ENCODE data around the gene RAB15. TPM values are rescaled to one million over a fixed set of nuclear protein-coding genes. Genes with fewer than 3 reads are reported as not detected.

RAB15 gene
- total RNA-seq, 1 donor from 2014 or later: 5.7 TPM

DNA sequence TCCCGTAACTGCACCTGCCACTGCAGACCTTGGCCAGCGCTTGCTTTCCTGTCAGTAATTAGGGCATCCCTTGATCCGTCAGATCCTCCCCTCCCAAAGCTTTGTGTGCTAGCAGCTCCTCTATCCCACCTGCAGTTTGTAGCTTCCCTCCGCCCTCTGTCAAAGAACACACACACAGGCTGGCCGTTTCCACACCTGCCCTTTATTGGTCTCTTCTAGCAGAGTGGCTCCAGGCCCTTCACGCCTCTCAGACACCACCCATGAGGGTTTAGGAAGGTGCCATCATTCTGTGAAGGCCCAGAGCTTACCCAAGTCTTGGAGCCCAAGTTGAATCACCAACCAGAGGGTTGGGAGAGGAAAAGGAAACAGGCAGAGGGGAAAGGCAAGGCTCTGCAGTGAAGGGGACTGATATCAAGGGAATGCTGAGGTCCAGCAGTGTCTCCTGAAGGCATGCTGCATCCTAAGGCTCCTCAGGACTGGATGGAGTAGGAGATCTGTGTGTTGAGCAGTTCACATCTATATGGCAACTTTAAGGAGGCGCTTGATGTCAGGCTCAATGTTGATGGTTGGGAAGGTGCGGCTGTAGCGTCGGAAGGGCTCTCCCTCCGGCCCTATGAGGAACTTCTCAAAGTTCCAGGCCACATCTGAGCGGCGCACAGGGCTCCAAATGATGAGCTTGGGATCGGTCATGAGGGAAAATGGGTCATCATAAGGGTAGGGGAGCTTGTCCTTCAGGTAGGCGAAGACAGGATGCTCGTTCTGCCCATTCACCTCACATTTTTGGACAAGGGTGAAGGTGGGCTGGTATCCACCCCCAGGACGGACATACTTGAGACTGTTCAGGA is 32.9 kb downstream of the RAB15 start:
- intact Hi-C loops (cut with micrococcal nuclease): no loop called here

DNA sequence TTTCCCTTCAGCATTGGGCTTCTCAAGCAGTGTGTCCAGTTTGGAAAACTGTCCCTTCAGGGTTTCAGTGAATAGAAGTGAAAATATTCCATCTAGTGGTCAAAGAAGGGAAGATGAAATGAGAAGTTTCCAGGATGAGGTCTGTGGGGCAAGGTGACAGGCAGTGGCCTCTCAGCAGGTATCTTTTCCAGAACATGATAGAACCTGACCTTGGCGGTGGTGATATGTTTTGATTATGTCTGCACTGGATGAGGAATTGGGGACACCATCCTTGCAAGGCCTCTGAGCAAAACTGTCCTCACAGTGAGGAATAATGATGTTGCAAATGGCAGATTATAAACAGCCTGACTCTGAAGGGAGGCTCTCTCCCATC is 34.3 kb downstream of the RAB15 start:
- intact Hi-C loops (cut with micrococcal nuclease): no loop called here

DNA sequence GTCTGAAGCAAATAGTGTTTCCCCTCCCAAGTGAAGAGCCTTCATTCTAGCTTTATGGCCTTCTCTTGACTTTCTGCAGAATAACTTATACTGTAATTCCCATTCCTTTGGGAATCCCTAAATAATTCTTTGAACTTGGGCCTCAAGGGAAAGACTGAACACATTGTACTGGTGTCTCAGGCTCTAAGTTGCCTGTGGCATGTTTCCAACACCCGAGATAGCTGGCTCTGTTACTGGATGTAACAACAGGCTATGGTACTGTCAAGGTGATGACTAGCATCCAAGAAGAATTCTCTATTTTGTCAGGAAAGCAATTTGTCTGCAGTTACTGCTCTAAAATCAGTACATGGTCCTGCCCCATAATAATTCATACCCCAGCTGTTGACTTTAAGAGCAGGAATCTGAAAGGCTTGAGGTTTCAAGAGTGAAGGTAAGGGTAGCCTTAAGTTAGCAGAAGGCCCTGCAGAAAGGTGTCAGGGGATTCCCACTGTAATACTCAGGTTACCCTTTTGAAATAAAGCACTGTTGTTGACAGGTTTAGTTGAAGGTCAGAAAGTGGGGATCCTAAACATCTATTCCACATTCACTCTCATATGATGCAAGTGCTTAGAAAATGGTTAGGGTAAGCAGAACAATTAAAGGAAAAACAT is 34.8 kb downstream of the RAB15 start:
- intact Hi-C loops (cut with micrococcal nuclease): no loop called here

DNA sequence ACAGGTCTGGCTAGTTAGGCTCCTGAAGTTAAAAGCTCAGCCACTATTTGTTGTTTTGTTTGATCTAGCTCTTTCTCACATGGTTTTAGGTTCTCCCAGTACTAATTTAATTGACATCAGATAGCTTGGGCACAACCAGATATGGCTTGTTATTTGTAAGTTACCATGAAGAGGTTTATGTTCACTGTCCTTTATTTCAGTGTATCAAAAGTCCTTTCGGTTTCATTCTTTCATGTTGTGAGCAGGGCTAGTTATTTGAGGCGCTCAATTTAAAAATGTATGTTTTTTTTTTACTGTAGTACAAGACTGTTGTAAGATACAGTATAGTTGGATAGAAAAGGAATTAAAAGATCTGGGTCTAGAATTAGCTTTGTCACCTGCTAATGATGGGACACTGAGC is 36.6 kb downstream of the RAB15 start:
- intact Hi-C loops (cut with micrococcal nuclease): no loop called here

DNA sequence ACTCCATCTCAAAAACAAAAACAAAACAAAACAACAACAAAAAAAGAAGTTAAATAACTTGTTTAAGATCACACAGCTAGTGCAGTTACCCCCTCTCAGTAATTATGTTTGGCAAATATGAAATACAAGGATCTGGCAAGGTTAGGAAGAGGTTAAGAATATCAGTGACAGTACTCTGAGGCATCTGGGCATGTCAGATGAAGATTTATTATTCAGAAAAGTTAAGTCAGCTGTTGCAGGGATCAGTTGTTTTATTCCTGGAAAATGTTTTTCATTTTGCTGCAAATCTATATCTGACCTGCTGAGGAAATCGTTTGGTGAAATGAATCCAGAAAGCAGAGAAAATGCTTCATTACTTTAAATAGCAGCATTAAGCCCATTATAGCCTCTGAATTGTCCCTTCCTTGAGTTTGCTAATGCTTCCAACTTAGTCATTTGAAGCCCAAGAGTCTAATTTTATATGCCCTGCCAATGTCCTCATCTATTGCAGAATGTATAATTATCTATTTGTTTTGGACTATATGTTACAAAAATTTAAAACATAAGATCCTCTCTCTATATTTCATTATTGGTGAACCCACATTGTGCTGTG is 37.7 kb downstream of the RAB15 start:
- intact Hi-C loops (cut with micrococcal nuclease): no loop called here

DNA sequence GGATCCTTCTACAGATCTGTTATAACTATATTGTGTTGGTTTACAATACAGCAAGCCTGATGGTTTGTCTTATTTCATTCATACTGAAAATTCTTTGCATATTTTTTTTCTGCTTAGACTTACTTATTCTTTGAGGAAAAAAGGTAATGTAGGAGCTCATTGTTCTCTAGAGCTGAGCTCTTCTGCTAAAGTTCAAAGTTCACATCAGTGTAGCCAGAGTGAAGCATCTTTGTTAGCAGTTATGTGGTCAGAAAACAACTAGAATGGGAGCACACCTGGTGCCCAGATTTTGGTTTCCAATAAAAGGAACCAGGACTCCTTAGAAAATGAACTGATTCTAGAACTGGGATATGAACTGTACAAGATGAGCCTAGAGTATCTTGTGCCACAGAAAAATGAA is 39.9 kb downstream of the RAB15 start:
- intact Hi-C loops (cut with micrococcal nuclease): no loop called here

DNA sequence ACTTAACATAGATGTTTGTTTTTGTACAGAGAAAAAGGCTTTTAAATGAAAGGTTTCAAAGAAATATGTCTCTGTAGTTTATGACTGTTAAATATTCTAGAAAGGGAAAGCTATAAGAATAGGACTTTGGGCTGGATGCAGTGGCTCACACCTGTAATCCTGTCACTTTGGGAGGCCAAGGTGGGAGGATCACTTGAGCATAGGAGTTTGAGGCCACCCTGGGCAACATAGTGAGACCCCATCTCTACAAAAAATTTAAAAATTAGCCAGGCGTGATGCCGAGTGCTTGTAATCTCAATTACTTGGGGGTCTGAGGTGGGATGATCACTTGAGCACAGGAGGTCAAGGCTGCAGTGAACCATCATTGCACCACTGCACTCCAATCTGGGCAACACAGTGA is 41.0 kb downstream of the RAB15 start:
- intact Hi-C loops (cut with micrococcal nuclease): no loop called here

DNA sequence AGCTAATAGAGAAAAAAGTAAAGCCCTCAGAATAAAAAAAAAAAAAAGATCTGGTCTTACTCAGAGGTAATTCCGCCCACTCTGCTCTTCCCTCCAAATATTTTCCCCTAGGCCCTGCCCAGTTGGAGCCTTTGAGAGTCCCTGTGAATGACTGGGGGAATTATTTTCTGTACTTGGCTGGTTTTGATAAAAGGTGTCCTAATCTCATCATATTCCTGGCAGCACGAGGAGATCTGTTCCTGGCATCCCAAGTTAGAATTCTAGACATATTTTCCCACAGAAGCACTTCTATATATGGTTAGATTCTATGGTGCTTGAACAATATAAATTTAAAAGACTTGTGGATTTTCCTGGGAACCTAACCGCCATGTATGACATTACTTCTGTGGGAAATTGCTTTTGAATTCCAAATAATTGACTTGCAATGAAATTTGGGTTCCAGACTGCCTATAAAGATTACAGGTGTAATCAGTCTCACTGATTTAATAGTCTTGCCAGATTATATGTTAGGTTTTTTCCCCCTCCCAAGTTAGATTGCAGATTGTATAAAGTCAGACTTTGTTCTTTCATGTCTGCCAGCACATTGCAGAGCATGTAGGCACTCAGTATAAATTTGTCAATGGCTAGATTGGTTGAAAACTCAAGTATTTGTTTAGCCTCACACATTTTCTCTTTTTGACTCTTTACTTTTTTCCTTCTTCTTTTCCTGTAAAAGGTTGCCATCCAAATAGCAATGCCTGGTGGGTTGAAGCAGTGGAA is 41.9 kb downstream of the RAB15 start:
- intact Hi-C loops (cut with micrococcal nuclease): no loop called here

DNA sequence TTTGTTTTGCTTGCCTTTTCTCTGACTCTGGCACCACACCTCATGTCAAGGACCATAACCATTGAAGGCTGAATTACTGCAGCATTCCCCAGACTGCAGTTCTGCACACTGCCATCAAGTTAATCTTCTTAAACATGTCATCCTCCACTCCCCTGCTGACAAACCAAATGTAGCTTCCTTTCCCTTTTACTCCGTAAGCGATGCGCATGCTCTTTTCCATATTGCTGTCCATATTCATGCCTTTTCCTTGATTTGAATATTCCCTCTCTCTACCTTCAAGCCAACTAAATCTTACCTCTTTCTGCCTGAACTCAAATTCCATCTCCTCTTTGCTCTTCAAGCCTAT is 43.1 kb downstream of the RAB15 start:
- intact Hi-C loops (cut with micrococcal nuclease): loop anchor here (2.0 to 10.0 kb wide), 3 partner anchors 44 to 1576 kb away; partner anchors contain the start of genes GPHN, MAX and RAB15

DNA sequence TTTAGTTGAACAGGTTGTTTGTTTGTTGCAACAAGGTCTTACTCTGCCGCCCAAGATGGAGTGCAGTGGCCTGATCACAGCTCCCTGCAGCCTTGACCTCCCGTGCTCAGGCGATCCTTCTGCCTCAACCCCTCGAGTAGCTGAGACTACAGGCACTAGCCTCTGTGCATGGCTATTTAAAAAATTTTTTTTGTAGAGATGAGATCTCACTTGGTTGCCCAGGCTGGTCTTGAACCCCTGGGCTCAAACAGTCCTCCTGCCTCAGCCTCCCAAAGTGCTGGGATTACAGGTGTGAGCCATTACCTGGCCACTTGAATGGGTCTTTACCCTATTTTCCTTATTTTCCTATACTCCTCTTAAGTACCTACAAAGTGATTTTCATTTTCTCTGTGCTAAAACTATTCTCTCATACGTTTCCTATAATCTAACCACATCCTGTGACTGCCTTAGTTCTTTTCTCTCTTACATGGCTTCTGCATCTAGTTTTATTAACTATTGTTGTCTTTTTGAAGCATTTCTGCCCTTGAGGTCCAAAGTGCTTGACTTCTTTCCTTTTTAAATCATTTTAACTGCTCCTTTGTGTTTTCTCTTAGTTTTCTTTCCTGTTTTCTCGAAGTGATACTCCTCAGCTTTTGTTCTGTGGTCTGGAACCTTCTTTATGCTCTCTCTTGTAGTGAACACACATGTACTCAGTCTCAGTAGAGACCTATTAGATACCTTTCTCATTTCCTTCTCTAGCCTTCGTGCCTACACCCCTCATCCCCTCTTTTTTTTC is 43.7 kb downstream of the RAB15 start:
- intact Hi-C loops (cut with micrococcal nuclease): loop anchor here (1.0 to 10.0 kb wide), 5 partner anchors 14 to 1576 kb away; partner anchors contain the start of genes CHURC1, FNTB, GPHN and MAX

DNA sequence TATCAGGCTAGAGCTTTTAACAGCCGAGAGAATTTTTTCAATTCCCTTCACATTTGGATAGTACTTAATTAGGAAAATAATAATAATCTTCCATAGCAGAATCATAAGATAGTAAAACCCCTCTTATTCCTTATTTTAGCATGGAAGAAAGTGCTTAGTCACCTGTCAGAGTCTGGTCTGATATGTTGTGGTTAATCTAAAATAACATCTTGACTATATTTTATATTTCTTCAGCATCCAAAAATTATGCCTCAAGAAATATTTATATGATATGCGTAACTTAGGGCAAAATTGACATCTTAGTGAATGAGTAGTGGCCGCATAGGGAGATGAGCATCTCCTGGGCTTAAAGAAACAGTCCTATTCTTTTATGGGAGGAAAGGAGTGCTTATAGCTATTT is 45.1 kb downstream of the RAB15 start:
- intact Hi-C loops (cut with micrococcal nuclease): loop anchor here (5.0 to 10.0 kb wide), 2 partner anchors 175 to 1578 kb away; partner anchors contain the start of genes GPHN and MAX

DNA sequence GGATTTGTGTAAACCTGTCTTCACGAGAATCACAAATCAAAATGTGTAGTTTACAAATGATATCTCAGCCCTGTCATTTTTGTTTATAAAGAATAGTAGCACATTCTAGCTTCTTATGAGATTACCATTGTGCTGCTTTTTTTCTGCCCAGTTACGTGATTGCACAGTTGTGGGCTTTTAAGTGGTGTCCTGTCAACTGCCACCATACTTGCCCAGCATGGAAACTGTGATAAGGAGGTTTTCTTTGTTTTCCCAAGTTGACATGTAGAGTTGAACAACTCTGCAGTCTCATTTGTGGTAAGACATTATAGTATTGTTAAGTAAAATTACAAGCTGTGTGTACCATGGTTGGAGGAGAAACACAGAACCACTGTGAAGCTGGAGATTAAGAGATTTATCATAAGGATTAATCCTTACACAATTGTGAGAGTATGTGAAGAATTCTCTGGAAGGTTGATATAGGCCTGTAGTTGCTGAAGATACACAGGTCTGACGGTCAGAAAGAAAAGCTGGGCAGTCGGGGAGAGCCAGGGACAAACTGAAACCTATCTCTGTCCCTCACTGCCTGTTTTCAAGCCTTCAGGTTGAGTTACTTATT is 45.6 kb downstream of the RAB15 start:
- intact Hi-C loops (cut with micrococcal nuclease): loop anchor here (5.0 to 10.0 kb wide), 2 partner anchors 176 to 1578 kb away; partner anchors contain the start of genes GPHN and MAX

DNA sequence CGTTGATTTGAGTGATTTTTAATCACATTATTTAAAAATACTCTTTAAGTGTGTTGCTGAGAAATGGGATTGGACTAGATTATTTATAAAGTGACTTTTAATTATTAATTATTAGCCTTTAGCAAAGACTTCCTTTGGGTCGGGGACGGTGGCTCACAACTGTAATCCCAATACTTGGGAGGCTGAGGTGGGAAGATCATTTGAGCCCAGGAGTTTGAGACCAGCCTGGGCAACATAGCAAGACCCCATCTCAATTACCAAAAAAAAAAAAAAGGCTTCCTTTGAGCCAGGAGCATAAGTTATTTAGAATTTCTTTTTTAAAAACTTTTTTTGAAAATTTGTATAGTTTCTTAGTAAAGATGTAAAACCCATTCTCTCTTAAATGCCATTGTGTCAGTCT is 49.1 kb downstream of the RAB15 start:
- intact Hi-C loops (cut with micrococcal nuclease): loop anchor here (10.0 kb wide), 1 partner anchor 1582 kb away; the partner anchor contains the start of gene GPHN

DNA sequence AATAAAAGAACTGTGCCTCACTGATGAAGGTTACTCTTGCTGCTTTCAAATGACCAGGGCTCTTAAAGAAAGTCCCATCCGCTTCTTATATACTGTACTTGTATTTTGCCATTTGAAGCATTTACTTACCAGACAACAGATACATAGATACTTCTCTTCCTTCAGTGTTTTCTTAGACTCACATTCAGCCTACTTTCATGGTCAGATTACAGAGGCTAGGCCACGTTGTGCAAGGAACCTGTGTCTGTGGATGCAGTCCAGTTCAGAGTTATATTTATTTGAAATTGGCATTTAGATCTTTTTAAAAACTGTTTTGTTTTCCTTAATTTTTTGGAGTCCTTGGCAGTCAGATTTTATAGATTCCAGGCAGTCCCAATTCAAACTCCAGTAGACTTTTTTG is 51.7 kb downstream of the RAB15 start:
- intact Hi-C loops (cut with micrococcal nuclease): loop anchor here (10.0 kb wide), 1 partner anchor 1584 kb away; the partner anchor contains the start of gene GPHN

DNA sequence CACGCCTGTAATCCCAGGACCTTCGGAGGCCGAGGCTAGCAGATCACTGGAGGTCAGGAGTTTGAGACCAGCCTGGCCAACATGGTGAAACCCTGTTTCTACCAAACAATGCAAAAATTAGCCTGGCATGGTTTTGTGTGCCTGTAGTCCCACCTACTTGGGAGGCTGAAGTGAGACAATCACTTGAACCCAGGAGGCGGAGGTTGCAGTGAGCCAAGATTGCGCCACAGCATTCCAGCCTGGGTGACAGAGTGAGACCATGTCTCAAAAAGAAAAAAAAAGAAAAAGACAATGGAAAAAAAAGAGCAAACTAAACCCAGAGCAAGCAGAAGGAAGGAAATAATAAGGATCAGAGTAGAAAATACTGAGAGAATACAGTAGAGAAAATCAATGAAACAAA is 52.5 kb downstream of the RAB15 start:
- intact Hi-C loops (cut with micrococcal nuclease): loop anchor here (10.0 kb wide), 1 partner anchor 1585 kb away; the partner anchor contains the start of gene GPHN

DNA sequence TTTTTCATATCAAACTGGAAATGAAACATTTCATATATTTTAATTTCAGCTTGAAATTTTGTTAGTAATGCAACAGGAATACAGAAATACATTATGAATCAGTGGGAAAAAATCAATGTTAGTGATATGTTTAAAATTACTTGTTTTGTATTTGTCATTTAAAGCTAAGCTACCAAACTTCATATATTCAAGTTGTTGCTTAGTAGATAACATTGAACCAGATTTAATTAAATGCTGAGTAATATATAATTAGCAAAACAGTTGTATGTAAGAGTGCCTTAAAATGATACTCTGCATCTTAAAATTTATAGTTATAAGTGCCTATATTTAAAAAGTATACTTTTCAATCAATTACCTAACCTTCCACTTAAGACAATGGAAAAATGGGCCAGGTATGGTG is 52.9 kb downstream of the RAB15 start:
- intact Hi-C loops (cut with micrococcal nuclease): no loop called here

DNA sequence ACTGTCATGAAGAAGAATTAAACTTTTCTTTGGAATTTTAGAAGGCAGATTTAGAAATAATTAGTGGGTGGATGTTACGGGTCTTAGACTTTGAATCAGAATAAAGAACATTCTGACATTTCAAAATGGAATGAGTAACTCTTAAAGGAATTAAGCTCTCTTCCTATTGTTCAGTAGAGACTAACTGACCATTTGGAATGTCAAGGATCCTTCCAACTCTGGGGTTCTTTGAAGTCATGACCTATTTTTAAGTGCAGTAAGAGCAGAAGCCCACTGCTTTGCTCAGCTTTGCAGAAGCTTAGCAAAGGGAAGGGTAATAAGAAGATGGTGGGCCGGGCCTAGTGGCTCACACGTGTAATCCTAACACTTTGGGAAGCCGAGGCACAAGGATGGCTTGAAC is 53.9 kb downstream of the RAB15 start:
- intact Hi-C loops (cut with micrococcal nuclease): no loop called here

DNA sequence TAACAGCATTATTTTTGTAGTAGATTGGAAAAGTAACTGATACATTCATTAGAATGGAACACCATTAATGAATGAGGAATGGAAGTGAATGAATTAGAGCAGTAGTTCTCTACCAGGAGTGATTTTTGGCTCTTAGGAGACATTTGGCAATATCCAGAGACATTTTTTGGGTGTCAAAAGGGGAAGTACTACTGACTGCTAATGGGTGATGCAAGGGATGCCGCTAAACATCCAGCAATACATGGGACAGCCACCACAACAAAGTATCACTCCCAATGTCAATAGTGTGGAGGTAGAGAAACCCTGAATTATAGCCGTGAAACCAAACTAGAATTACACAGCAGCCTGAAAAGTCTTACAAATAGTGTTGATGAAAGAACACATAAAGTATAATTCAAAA is 56.3 kb downstream of the RAB15 start:
- intact Hi-C loops (cut with micrococcal nuclease): no loop called here

DNA sequence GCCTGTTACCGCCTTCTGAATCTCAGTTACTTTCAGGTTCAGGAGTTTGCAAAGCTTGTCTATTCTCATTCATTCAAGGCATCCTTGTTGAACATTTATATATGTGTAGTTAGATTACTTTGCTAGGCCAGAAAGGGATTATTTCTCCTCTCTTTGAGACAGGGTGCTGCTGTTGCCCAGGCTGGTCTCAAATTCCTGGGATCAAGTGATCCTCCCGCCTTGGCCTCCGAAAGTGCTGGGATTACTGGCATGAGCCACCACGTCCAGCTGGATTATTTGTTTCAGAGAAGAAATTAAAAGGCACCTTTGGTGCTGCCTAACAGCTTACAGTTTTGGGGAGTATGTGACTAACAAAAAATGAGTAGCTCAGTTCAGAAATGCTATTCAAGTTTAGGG is 57.1 kb downstream of the RAB15 start:
- intact Hi-C loops (cut with micrococcal nuclease): no loop called here
